Raji (cell line): ENCODE results near the gene CRELD2.

Experiments used
- POLR2A ChIP-seq: IDR thresholded peaks from 2 replicates; pipeline ENCODE4 v1.6.1; 2011; ENCODE audit warnings: low read depth, low read length, control low read depth; ENCODE audit not compliant: insufficient read depth

Gene CRELD2

DNA sequence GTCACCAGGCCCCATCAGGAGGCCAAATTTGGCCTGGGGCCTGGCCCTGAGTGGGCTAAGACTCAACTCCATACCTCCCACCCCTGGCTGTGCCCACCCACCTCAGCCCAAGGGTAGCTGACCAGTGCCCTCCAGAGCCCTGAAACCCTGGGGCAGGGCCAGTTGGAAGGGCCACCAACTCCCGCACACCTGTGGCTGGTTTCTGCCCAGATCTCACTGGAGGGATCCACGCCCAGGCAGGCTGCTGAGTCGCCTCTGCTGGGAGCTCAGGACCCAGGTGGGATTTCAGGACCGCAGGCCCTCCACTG is 33.2 kb downstream of the CRELD2 start:
- TF ChIP-seq POLR2A, result no peak

DNA sequence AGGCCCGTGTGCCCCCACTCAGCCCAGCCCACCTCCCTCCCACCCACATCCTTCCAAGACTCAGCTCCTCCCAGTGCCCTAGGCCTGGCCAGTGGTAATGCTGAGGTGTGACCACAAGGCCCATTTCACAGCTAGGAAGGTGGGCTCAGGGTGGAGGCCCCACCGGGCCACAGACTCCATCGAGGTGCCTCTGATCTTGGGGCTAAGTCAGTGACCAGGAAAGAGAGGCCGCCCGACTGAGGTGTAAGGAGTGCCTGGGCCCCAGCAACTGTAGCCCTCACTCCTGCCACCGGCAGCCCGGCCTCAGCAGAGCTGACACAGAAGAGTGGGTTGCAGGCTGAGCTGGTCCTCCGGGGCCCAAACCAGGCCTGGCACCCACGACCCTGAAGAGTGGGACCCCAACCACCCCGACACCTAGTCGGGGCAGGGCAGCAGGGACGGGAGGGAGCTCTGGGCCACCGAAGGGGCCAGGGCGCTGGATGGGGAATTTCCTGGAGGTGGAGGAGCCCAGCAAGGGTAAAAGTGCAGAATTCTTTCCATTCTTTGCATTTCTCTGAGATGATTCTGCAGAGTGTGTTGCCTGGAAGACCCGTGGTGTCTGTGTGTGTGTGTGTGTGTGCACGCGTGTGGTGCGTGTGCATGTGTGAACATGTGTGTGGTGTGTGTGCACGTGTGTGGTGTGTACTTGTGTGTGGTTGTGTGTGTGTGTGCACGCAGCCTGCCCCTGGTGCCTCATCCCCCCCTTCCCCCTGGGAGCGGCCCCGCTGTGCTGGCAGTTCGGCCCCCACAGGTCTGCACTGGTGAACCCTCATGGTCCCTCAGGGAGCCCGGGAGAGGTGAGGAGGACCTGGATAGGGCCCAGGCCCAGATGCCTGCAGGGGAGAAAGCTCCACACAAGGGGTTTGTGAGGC is 33.8 kb downstream of the CRELD2 start:
- TF ChIP-seq POLR2A, result no peak

DNA sequence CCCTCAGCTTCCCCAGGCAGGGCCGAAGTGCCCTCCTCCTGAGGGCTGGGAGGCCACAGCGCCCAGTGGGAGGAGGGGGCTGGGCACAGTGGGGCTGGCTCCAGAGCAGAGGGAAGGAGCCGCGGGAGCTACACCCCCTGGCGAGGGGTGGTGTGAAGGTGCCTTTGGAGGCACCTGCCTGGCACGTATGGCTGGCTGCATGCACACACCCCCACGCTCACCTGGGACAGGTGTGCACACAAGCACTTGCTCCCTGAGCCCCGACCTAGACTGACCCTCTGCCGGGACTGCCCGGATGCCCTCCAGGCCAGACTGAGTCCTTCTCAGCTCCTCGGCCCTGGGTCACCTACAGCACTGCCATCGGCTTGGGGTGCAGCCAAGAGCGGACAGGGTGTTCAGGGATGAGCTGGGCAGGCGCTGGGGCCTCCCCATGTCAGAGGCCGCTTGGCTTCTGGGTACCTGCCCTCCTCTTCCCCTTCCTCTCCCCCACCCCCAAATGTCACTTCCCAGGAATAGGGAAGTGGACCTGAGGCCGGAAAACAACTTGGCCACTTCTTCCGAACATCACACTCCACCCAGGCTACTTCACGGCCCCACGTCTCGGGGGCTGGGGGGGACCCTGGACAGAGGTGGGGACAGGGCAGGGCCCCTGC is 34.7 kb downstream of the CRELD2 start:
- TF ChIP-seq POLR2A, result no peak

DNA sequence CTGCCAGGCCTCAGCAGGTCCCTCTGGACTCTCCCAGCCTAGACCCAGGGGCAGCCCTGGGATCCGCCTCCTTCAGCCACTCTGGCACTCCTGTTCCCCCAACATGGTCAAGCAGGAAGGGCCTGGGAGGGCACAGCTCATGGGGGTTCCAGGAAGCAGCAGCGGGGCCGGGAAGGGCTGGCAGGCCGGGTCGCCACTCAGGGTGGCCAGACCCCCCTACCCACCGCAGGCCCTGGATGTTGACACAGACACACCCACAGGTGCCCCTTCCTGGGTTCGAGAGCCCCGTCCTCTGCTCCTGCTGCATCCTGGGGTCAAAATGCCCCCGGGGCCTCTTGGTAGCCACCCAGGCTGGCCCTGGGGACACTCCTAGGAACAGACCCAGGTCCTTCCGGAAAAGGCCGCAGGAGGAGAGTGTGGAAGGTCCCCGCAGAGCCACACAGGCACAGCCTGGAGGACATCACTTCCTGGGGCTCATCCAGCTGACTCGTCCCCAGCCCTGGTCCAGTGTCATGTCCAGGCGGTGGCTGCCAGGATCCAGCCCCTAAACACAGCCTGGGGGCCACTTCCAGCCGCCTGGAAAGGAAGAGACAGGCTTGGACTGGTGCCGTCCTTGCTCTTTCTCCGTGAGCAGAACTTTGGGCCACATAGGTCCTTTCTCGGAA is 35.4 kb downstream of the CRELD2 start:
- no peak for TF ChIP-seq POLR2A

GRCh38 chr22:49954354-49954753 is 35.9 kb downstream of the CRELD2 start:
- no peak for TF ChIP-seq POLR2A

GRCh38 chr22:49954991-49955580 is 36.7 kb downstream of the CRELD2 start:
- TF ChIP-seq POLR2A, result no peak

GRCh38 chr22:49955581-49956417 is 37.4 kb downstream of the CRELD2 start:
- no peak for TF ChIP-seq POLR2A

DNA sequence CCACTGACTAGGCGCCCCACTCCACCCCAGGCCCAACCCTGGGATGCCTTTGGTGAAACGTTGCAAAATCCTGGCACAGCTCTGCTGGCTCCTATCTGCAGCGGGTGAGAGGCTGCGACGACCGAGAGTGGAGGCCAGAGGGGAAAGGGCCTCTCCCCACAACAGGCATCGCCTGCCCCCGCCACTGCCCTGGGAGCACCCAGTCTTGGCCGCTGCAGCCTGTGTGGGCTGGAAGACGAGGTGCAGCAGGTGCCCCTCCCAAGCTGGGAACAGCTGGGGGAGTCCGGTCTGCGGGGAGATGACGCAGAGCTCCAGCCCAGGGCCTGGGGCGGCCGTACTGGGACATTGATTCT is 38.0 kb downstream of the CRELD2 start:
- no peak for TF ChIP-seq POLR2A

DNA sequence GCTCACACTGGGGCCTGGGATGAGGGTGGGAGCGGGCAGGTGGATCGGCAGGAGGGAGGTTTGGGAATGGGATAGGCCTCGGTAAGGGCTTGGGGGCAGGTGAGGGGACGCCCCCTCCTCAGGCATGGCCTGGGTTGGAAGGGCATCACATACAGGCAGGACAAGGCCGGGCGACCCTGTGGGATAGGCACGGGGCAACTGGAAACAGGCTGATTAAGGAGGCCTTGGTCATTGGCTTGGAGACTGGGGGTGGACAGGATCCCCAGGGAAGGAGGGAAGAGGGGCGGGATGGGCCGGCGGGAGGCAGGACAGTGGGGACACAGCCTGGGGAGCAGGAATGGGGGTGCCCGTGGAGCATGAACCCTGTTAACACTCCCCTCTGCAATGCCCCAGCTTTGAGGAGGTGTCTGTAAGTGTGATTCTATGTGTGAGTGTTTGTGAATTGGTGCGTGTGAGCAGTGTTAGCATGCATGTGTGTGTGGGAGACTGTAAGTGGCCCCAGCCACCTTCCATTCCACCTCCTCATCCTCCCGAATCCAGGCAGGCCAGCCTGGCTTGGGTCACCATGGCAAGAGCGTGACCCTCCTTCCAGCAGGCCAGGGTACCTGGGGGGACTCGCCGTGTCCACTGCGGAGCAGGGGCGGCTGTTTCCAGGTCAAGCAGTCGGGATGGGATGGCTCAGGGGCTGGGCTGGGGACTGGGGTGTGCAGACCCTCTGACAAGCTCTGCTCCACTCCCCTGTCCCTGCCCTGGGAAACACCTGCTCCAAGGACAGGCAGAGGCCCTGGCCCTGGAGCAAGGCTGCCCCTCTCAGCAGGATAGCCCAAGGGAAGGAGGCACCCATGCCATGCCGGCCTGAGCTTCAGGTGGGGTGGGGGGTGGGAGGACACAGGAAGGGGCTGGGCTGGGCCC is 38.7 kb downstream of the CRELD2 start:
- no peak for TF ChIP-seq POLR2A

- TF ChIP-seq POLR2A, result no peak
Observed at GRCh38 chr22:49957826-49958365, 39.5 kb downstream of the CRELD2 start.

- no peak for TF ChIP-seq POLR2A
Observed at GRCh38 chr22:49958366-49958921, 40.0 kb downstream of the CRELD2 start.

DNA sequence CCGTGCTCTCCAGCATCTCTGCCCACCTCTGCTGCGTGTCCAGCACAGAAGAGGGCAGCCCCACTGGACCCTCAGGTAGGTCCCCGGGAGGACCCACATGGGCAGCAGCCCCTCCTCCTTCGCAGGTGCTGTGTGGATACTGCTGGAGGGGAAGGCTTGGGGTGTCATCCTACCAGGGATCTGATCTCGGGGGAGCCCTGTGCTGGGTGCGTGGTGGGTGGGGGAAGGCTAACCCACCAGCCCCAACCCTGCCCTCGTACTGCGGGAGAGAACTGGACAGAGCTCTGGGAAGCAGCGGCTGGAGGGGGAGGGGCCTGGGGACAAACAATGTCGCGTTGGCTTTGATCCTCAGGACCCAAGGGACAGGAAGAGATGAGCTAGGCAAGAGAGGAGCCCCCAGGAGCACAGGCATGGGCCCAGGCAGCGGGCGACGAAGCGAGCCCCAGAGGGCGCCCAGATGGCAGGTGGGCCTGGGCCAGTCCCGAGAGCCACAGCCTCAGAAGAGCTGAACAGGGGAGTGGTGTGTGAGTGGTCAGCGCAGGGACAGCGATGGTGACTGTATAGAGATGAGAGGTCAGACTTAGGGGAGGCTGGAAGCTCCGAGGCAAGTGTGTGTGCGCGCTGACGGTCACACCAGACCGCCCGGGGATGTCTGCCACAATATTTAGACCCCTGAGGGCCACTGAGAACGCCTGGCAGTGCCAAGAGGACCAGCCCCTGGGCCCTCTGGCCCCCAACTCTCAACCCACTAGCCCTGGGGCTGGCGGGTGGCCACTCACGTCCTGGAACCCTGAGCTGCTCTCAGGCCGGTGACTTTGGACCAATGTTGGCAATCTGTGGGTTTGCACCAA is 40.7 kb downstream of the CRELD2 start:
- TF ChIP-seq POLR2A, result no peak
